ENCODE results near the gene ABLIM2. TPM values are rescaled to one million over a fixed set of nuclear protein-coding genes. Genes with fewer than 3 reads are reported as not detected.

ABLIM2 gene
- total and polyA plus RNA-seq, 10 of the 15 experiments (the other 5 are each of a cell fraction or from before 2014, with no cell fraction given) = 0.03 to 0.15 (median 0.05) TPM; not detected in 7

DNA sequence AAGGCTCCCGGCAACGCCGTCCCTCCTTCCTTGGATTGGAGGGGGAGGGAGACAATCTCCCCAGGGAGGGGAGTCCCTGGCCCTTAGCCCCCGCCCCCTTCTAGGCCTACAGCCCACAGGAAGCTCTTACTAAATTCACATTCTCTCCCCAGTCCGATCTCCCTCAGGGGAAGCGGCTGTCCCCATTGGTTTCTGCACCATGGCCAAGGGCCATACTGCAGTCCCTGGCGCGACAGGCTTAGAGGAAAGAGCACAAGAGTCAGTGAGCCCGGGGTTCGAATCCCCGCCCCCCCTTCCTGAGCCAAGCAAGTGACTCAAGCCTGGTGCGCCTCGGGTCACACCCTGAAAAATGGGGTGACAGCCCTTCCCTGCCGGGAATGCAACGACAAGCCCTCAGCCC, 1.1 kb downstream of the ABLIM2 start:
- Histone ChIP-seq H3K4me1 (ENCODE audit: control insufficient read depth, insufficient read depth, low read length) (peaks cover 5% of the 10 kb centered on the region), H3K79me2 (ENCODE audit: control insufficient read depth, insufficient read depth, low read length) (no peaks in the 10 kb centered on the region; the same call in 1 of the 2 replicates), H3K36me3 (ENCODE audit: control insufficient read depth in 2 of 2, insufficient read depth in 2 of 2, low read length in 1 of 2) (no peaks in the 10 kb centered on the region), H3K9me3 (replicated peaks; ENCODE audit: control insufficient read depth, insufficient read depth, low read length) (no peaks in the 10 kb centered on the region), H3K4me3 (no peak overlapping the region), H3K9ac (ENCODE audit: control insufficient read depth, insufficient read depth, low read length) (no peak overlapping the region), H4K20me1 (ENCODE audit: control insufficient read depth, insufficient read depth) (no peaks in the 10 kb centered on the region), H3K27ac (ENCODE audit: control insufficient read depth, insufficient read depth) (no peak overlapping the region), H3K4me2 (ENCODE audit: control insufficient read depth, insufficient read depth) (no peak overlapping the region; the same call in 1 of the 2 replicates), H3K27me3 (replicated peaks in 1 of 2; ENCODE audit: control insufficient read depth in 2 of 2, insufficient read depth in 2 of 2, low read length in 1 of 2) (no peaks in the 10 kb centered on the region), H2AFZ (ENCODE audit: control insufficient read depth, low read depth, low read length) (no peak overlapping the region)
- ChIA-PET RAD21 (ENCODE audit: unreplicated experiment) (no interaction called here), SMC1A (ENCODE audit: uncharacterized antibody, unreplicated experiment) (no interaction called here), POLR2A (no interaction called here), CTCF (interaction anchor here (0.6 kb wide), 1 partner anchor 312 kb away, joined by 3 read pairs; no protein-coding TSS in a partner anchor)
- no TSS peak for BruUV-seq (replicated peaks)
- FAIRE-seq (no peak), ATAC-seq (no peak), DNase-seq (ENCODE audit: low read depth, low spot score) (no peak)
- in situ Hi-C loops (cut with MboI) (no loop called here), intact Hi-C loops (cut with micrococcal nuclease; ENCODE audit: unreplicated experiment) (no loop called here)
- WGBS (ENCODE audit: insufficient coverage, insufficient replicate concordance, low lambda C conversion rate, missing lambda C conversion rate) = 39% methylated on average over 15 of the region's 15 CpGs
- TF ChIP-seq TAF1 (IDR thresholded peaks at IDR 0.05; ENCODE audit: borderline replicate concordance, low read depth, low read length) (no peak), RELB (IDR thresholded peaks at IDR 0.05; ENCODE audit: low read depth) (no peak), HCFC1 (IDR thresholded peaks at IDR 0.05; ENCODE audit: low read length) (no peak)

DNA sequence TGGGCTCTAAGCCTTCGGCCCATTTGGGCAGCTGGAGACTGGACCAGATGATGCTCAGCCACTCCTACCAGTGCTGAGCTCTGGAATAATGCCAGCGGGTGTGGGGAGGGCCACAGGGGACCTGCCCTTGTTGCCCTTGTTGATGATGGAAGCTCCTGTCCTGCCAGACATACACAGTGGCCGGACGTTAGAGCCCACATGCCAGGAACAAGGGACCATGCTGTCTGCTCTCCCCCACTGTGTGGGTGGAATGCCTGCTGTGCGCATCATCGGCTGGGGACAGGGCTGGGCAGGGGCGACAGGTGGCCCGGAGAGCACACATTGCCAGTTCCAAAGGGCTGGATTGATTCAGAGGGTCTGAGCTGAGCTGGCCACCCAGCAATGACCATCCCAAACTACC, 2.0 kb downstream of the ABLIM2 start:
- Histone ChIP-seq H3K36me3 (ENCODE audit: control insufficient read depth in 2 of 2, insufficient read depth in 2 of 2, low read length in 1 of 2) (no peaks in the 10 kb centered on the region), H3K27me3 (replicated peaks in 1 of 2; ENCODE audit: control insufficient read depth in 2 of 2, insufficient read depth in 2 of 2, low read length in 1 of 2) (no peaks in the 10 kb centered on the region), H4K20me1 (ENCODE audit: control insufficient read depth, insufficient read depth) (no peaks in the 10 kb centered on the region), H3K9me3 (replicated peaks; ENCODE audit: control insufficient read depth, insufficient read depth, low read length) (no peaks in the 10 kb centered on the region), H3K4me1 (ENCODE audit: control insufficient read depth, insufficient read depth, low read length) (peaks cover 5% of the 10 kb centered on the region), H3K27ac (ENCODE audit: control insufficient read depth, insufficient read depth) (no peak overlapping the region), H3K4me2 (ENCODE audit: control insufficient read depth, insufficient read depth) (no peak overlapping the region), H2AFZ (ENCODE audit: control insufficient read depth, low read depth, low read length) (no peak overlapping the region), H3K4me3 (no peak overlapping the region), H3K79me2 (ENCODE audit: control insufficient read depth, insufficient read depth, low read length) (no peaks in the 10 kb centered on the region; the same call in 1 of the 2 replicates), H3K9ac (ENCODE audit: control insufficient read depth, insufficient read depth, low read length) (no peak overlapping the region)
- RAD21 ChIA-PET (ENCODE audit: unreplicated experiment) = no interaction called here
- no peak for ATAC-seq
- SMC1A ChIA-PET (ENCODE audit: uncharacterized antibody, unreplicated experiment) = no interaction called here
- WGBS (ENCODE audit: insufficient coverage, insufficient replicate concordance, low lambda C conversion rate, missing lambda C conversion rate) = 32% methylated on average over 8 of the region's 8 CpGs
- BruUV-seq (replicated peaks) = no TSS peak
- no peak for DNase-seq (ENCODE audit: low read depth, low spot score)
- POLR2A ChIA-PET = no interaction called here
- intact Hi-C loops (cut with micrococcal nuclease; ENCODE audit: unreplicated experiment) = no loop called here
- CTCF ChIA-PET = no interaction called here
- FAIRE-seq = no peak
- in situ Hi-C loops (cut with MboI) = no loop called here
- TF ChIP-seq BRCA1 (IDR thresholded peaks at IDR 0.05; ENCODE audit: low read depth, low read length) = no peak
- TF ChIP-seq KAT2A (conservative IDR thresholded peaks at IDR 0.05; ENCODE audit: control insufficient read depth, low read depth, low read length) = no peak
- TF ChIP-seq NRF1 (conservative IDR thresholded peaks at IDR 0.05; ENCODE audit: low read depth, low read length) = no peak
- TF ChIP-seq, protein P1, sequence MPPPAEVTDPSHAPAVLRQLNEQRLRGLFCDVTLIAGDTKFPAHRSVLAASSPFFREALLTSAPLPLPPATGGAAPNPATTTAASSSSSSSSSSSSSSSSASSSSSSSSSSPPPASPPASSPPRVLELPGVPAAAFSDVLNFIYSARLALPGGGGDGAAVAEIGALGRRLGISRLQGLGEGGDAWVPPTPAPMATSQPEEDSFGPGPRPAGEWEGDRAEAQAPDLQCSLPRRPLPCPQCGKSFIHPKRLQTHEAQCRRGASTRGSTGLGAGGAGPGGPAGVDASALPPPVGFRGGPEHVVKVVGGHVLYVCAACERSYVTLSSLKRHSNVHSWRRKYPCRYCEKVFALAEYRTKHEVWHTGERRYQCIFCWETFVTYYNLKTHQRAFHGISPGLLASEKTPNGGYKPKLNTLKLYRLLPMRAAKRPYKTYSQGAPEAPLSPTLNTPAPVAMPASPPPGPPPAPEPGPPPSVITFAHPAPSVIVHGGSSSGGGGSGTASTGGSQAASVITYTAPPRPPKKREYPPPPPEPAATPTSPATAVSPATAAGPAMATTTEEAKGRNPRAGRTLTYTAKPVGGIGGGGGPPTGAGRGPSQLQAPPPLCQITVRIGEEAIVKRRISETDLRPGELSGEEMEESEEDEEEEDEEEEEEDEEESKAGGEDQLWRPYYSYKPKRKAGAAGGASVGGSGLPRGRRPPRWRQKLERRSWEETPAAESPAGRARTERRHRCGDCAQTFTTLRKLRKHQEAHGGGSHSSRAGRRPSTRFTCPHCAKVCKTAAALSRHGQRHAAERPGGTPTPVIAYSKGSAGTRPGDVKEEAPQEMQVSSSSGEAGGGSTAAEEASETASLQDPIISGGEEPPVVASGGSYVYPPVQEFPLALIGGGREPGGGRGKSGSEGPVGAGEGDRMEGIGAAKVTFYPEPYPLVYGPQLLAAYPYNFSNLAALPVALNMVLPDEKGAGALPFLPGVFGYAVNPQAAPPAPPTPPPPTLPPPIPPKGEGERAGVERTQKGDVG (CRISPR knock-in tag; IDR thresholded peaks at IDR 0.05) = no peak
- no peak for TF ChIP-seq NBN (IDR thresholded peaks at IDR 0.05)
- TF ChIP-seq NFIC (IDR thresholded peaks at IDR 0.05; ENCODE audit: low read depth, low read length) = no peak
- TF ChIP-seq SMAD1 (IDR thresholded peaks at IDR 0.05; ENCODE audit: low read depth, partially characterized antibody) = no peak
- TF ChIP-seq, protein P2, sequence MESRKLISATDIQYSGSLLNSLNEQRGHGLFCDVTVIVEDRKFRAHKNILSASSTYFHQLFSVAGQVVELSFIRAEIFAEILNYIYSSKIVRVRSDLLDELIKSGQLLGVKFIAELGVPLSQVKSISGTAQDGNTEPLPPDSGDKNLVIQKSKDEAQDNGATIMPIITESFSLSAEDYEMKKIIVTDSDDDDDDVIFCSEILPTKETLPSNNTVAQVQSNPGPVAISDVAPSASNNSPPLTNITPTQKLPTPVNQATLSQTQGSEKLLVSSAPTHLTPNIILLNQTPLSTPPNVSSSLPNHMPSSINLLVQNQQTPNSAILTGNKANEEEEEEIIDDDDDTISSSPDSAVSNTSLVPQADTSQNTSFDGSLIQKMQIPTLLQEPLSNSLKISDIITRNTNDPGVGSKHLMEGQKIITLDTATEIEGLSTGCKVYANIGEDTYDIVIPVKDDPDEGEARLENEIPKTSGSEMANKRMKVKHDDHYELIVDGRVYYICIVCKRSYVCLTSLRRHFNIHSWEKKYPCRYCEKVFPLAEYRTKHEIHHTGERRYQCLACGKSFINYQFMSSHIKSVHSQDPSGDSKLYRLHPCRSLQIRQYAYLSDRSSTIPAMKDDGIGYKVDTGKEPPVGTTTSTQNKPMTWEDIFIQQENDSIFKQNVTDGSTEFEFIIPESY (IDR thresholded peaks at IDR 0.05) = no peak
